Heart left ventricle (tissue), 13 donors: ENCODE data around the gene EIF2AK3.

Source experiments
- CTCF ChIP-seq, 12 donors: fragments of 200-600 bp; sonication (generic) in 4 of 12; IDR thresholded peaks; one replicate each; pipeline versions ENCODE4 v1.5.0 to v1.8.0; 2018 to 2022; ENCODE audit warnings: antibody characterized with exemption in 12 of 12, mild to moderate bottlenecking in 5 of 12
- POLR2A ChIP-seq, 2 donors: fragments of 450-650 bp; IDR thresholded peaks; one replicate each; pipeline ENCODE4 v1.6.1; 2017; ENCODE audit warnings: antibody characterized with exemption in 2 of 2, mild to moderate bottlenecking in 2 of 2, moderate library complexity in 2 of 2
- donor health status: ischemic (EF 13 %, LVEDD 7.1; RV severe dilation, severe dysfunction).
- donor health status: DM: no; HTN: yes; CAD: no.
- donor health status: DM: no; HTN: no; CAD: no.
- donor health status: ischemic (EF 25% LVEDD 6.9; RV normal size, moderate dysfunction).
- donor health status: ischemic (EF 25% LVEDD 5.7; RV mildly dilated, moderate dysfunction).
- donor health status: ischemic (EF 35%, LVEDD 5.7; RV mildly dilated, moderate dysfunction).
- donor health status: nonischemic (EF 11% LVEDD 7.7; RV severe dilation, severe dysfunction).
- donor health status: DM: yes; HTN: yes; CAD: no.
- donor health status: PGD.
- donor health status: ischemic (EF 29% LVEDD 5.4; RV normal size, mild dysfunction).
- donor health status: nonischemic (EF 23%, LVEDD 6.1; RV moderate dilation, normal function).

- TF ChIP-seq POLR2A (IDR thresholded peaks at IDR 0.05) (no peak), CTCF (IDR thresholded peaks at IDR 0.05) (no peak)
Observed at GRCh38 chr2:88608184-88608583, 19.1 kb downstream of the EIF2AK3 start.
